HCT116 (cell line): Measurements from ENCODE around the gene CYP4F11. TPM values are rescaled to one million over a fixed set of nuclear protein-coding genes. Genes with fewer than 3 reads are reported as not detected.
"Not testable (repeated sequence)": the region's sequence is repeated elsewhere in the genome, so short reads cannot be mapped to it uniquely, and the experiment has no call there.

ENCODE experiments used
- ATAC-seq: fragments of 200-7000 bp; cut with Tn5 transposase; 2 replicates; pipeline ENCODE4 v1.9.1; 2020; ENCODE audit warnings: mild to moderate bottlenecking, moderate library complexity
- BruUV-seq: library from RNA; stranded (reverse); fragments of 400-500 nt; replicated peaks from 2 replicates; lab custom pipeline; 2021; lab: Mats Ljungman, UMichigan
- CTCF ChIA-PET: fragments of 300-600 bp; sonication (Branson Sonifier 250); formaldehyde crosslinking; loops from one replicate; lab custom pipeline; 2021; ENCODE audit warnings: antibody characterized with exemption; lab: Charles Lee
- POLR2A ChIA-PET: fragments of 300-600, 350-600 bp; sonication (Branson Sonifier 250); formaldehyde crosslinking; loops from one replicate; lab custom pipeline; 2021; ENCODE audit warnings: antibody characterized with exemption; lab: Charles Lee
- RAD21 ChIA-PET, 2 experiments: fragments of 300-600 bp; sonication (Branson Sonifier 250); formaldehyde crosslinking; loops; one replicate each; lab custom pipeline; 2023; ENCODE audit warnings: low total read pairs in 2 of 2; ENCODE audit not compliant: uncharacterized antibody in 2 of 2, unreplicated experiment in 2 of 2, low non-redundant PET in 1 of 2; lab: Charles Lee
- DNase-seq: peaks from one replicate; pipeline ENCODE4 v3.0.0-alpha.2; 2010; ENCODE audit warnings: low read depth, low spot score
- H2AFZ ChIP-seq: fragments of 200-600 bp; shearing (Covaris generic), sonication (generic); 2 replicates; pipeline ENCODE4 v1.6.1; 2017; ENCODE audit warnings: low read depth, mixed run types, mixed read lengths, antibody characterized with exemption, low read length; ENCODE audit not compliant: poor library complexity, severe bottlenecking
- H3K27ac ChIP-seq: 2 replicates; pipeline ENCODE4 v1.5.1; 2012; ENCODE audit warnings: low read depth, low read length
- H3K27me3 ChIP-seq: fragments of 200-600 bp; sonication (generic); 2 replicates; pipeline ENCODE4 v1.6.1; 2016; ENCODE audit warnings: mixed run types, low read length, mixed read lengths; ENCODE audit not compliant: insufficient read depth
- H3K36me3 ChIP-seq, 2 experiments: fragments of 200-500 bp in 1 of 2; fragments of 200-600 bp in 1 of 2; sonication (Bioruptor generic) in 1 of 2; sonication (generic) in 1 of 2; 2 replicates each; pipeline versions ENCODE4 v1.5.1 to v1.6.1; 2014 to 2016; ENCODE audit warnings: low read length in 2 of 2, inconsistent platforms in 1 of 2, mixed read lengths in 1 of 2, mixed run types in 1 of 2; ENCODE audit not compliant: insufficient read depth in 2 of 2, control insufficient read depth in 1 of 2
- H3K4me1 ChIP-seq, 2 experiments: fragments of 200-600 bp in 1 of 2; sonication (generic) in 1 of 2; 2 replicates each; pipeline versions ENCODE4 v1.5.1 to v1.6.1; 2012 to 2017; ENCODE audit warnings: low read length in 2 of 2, inconsistent platforms in 1 of 2, mild to moderate bottlenecking in 1 of 2, mixed read lengths in 1 of 2, mixed run types in 1 of 2, moderate library complexity in 1 of 2; ENCODE audit not compliant: insufficient read depth in 2 of 2, control insufficient read depth in 1 of 2
- H3K4me2 ChIP-seq: fragments of 200-600 bp; sonication (generic); 2 replicates; pipeline ENCODE4 v1.6.1; 2017; ENCODE audit warnings: mixed run types, low read length, mixed read lengths
- H3K4me3 ChIP-seq, 2 experiments: fragments of 200-600 bp in 1 of 2; sonication (generic) in 1 of 2; replicated peaks in 1 of 2; 2 replicates each; pipeline ENCODE4 v1.5.1; 2011 to 2016; ENCODE audit warnings: low read length in 2 of 2, control low read depth in 1 of 2, low read depth in 1 of 2, mild to moderate bottlenecking in 1 of 2, mixed read lengths in 1 of 2, mixed run types in 1 of 2
- H3K79me2 ChIP-seq: fragments of 200-600 bp; sonication (generic); 2 replicates; pipeline ENCODE4 v1.6.1; 2017; ENCODE audit warnings: mild to moderate bottlenecking, mixed run types, low read length, moderate library complexity, mixed read lengths; ENCODE audit not compliant: insufficient read depth
- H3K9ac ChIP-seq: fragments of 200-600 bp; sonication (generic); 2 replicates; pipeline ENCODE4 v1.6.1; 2016; ENCODE audit warnings: low read length, mixed read lengths
- H3K9me2 ChIP-seq: fragments of 200-600 bp; sonication (generic), shearing (Covaris generic); 2 replicates; pipeline ENCODE4 v1.6.1; 2017; ENCODE audit warnings: mixed run types, mild to moderate bottlenecking, moderate library complexity; ENCODE audit not compliant: insufficient read depth
- H3K9me3 ChIP-seq, 2 experiments: fragments of 200-500 bp in 1 of 2; fragments of 200-600 bp in 1 of 2; sonication (Bioruptor generic) in 1 of 2; sonication (generic) in 1 of 2; 2 replicates each; pipeline ENCODE4 v1.6.1; 2014 to 2017; ENCODE audit warnings: low read length in 2 of 2, mixed read lengths in 2 of 2, inconsistent platforms in 1 of 2, low read depth in 1 of 2, mild to moderate bottlenecking in 1 of 2, mixed run types in 1 of 2, moderate library complexity in 1 of 2; ENCODE audit not compliant: control insufficient read depth in 1 of 2, insufficient read depth in 1 of 2
- H4K20me1 ChIP-seq: fragments of 200-600 bp; sonication (generic), shearing (Covaris generic); 2 replicates; pipeline ENCODE4 v1.6.1; 2017; ENCODE audit warnings: mixed run types, mild to moderate bottlenecking, moderate library complexity; ENCODE audit not compliant: insufficient read depth
- CBX3 ChIP-seq: IDR thresholded peaks from 2 replicates; pipeline ENCODE4 v1.6.1; 2012; ENCODE audit warnings: low read depth
- CEBPB ChIP-seq: IDR thresholded peaks from 2 replicates; pipeline ENCODE4 v1.6.1; 2012; ENCODE audit warnings: low read depth
- EZH2phosphoT487 ChIP-seq: fragments of 200-600 bp; IDR thresholded peaks from 2 replicates; pipeline ENCODE4 v1.6.1; 2018; ENCODE audit warnings: antibody characterized with exemption, borderline replicate concordance
- FOSL1 ChIP-seq: IDR thresholded peaks from 2 replicates; pipeline ENCODE4 v1.6.1; 2012; ENCODE audit warnings: low read depth
- JUND ChIP-seq: IDR thresholded peaks from 2 replicates; pipeline ENCODE4 v1.6.1; 2012
- POLR2A ChIP-seq: IDR thresholded peaks from 2 replicates; pipeline ENCODE4 v1.7.0; 2011; ENCODE audit warnings: borderline replicate concordance; ENCODE audit not compliant: insufficient read depth, insufficient read length; ENCODE audit errors: extremely low read depth
- SP1 ChIP-seq: IDR thresholded peaks from 2 replicates; pipeline ENCODE4 v1.6.1; 2012; ENCODE audit warnings: low read depth
- ZNF274 ChIP-seq: fragments of 200-500 bp; sonication (Bioruptor generic); IDR thresholded peaks from 2 replicates; pipeline ENCODE4 v1.6.1; 2014; ENCODE audit warnings: mild to moderate bottlenecking, low read depth, low read length, inconsistent platforms
- intact Hi-C: fragments of 100-400 bp; cut with micrococcal nuclease; formaldehyde crosslinking; loops from 2 replicates; pipeline ENCODE4 v1.10.0; 2022
- total RNA-seq: library from RNA; stranded (reverse); gene quantifications from one replicate; pipeline ENCODE4 v1.2.1, GENCODE V29; 2021; ENCODE audit not compliant: unreplicated experiment
- TF ChIP-seq, protein P1 (sequence below), 3 experiments: fragments of 200-600 bp in 1 of 3; sonication (generic) in 1 of 3; IDR thresholded peaks in 2 of 3; conservative IDR thresholded peaks in 1 of 3; 2 replicates each; pipeline ENCODE4 v1.5.1; 2012 to 2017; ENCODE audit warnings: low read depth in 2 of 3, low read length in 2 of 3, antibody characterized with exemption in 1 of 3, borderline replicate concordance in 1 of 3, control low read depth in 1 of 3, mild to moderate bottlenecking in 1 of 3, mixed read lengths in 1 of 3, mixed run types in 1 of 3, moderate library complexity in 1 of 3; ENCODE audit not compliant: insufficient read depth in 1 of 3
- TF ChIP-seq, protein P2 (sequence below): IDR thresholded peaks from 2 replicates; pipeline ENCODE4 v1.6.1; 2012

The CYP4F11 gene
- total RNA-seq, 1 experiment from 2014 or later = 17.9 TPM

GRCh38 chr19:15874821-15875474, 59.4 kb downstream of the CYP4F11 start:
- Histone ChIP-seq H3K9ac (no peak overlapping the region), H2AFZ (peak overlapping the region; percentile 75), H3K36me3 (no peaks in the 10 kb centered on the region), H3K9me3 (no peaks in the 10 kb centered on the region), H3K4me3 (no peak overlapping the region), H3K27ac (no peak overlapping the region), H3K4me1 (peaks cover 17 to 39% of the 10 kb centered on the region in 2 experiments), H3K79me2 (no peaks in the 10 kb centered on the region), H4K20me1 (no peaks in the 10 kb centered on the region), H3K4me2 (no peak overlapping the region), H3K9me2 (no peaks in the 10 kb centered on the region), H3K27me3 (no peaks in the 10 kb centered on the region)
- no TSS peak for BruUV-seq
- DNase-seq (no peak), ATAC-seq (no peak)
- ChIA-PET POLR2A (no interaction called here), CTCF (no interaction called here), RAD21 (no interaction called here)
- intact Hi-C loops = no loop called here
- TF ChIP-seq EZH2phosphoT487 (no peak), POLR2A (no peak), ZNF274 (no peak)
- TF ChIP-seq, protein P1, sequence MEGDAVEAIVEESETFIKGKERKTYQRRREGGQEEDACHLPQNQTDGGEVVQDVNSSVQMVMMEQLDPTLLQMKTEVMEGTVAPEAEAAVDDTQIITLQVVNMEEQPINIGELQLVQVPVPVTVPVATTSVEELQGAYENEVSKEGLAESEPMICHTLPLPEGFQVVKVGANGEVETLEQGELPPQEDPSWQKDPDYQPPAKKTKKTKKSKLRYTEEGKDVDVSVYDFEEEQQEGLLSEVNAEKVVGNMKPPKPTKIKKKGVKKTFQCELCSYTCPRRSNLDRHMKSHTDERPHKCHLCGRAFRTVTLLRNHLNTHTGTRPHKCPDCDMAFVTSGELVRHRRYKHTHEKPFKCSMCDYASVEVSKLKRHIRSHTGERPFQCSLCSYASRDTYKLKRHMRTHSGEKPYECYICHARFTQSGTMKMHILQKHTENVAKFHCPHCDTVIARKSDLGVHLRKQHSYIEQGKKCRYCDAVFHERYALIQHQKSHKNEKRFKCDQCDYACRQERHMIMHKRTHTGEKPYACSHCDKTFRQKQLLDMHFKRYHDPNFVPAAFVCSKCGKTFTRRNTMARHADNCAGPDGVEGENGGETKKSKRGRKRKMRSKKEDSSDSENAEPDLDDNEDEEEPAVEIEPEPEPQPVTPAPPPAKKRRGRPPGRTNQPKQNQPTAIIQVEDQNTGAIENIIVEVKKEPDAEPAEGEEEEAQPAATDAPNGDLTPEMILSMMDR (IDR thresholded peaks at IDR 0.05 in 2 of 3, conservative IDR thresholded peaks at IDR 0.05 in 1 of 3; ENCODE audit: borderline replicate concordance in 1 of 3, insufficient read depth in 1 of 3, low read depth in 2 of 3, low read length in 2 of 3) = no peak

DNA sequence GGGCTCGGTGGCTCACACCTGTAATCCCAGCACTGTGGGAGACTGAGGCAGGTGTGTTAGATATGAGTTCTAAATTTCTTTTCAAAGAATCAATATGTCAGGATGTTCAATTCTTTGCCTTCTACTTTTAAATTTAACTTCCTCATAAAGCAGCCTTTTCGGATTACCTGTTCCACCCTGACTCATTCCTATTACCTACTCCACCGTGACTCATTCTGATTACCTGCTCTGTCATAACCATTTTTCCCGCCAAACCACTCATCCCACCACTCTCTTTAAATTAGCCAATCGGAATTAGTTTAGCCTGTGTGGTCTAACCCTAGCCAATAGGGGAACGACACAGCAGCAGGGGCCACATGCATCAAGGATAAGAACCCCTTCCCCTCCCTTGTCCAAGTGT, 60.6 kb downstream of the CYP4F11 start:
- BruUV-seq, H3K9me2 ChIP-seq, H3K27me3 ChIP-seq, RAD21 ChIA-PET, H3K79me2 ChIP-seq, H3K4me3 ChIP-seq, H3K9me3 ChIP-seq: not testable (repeated sequence)
- DNase-seq = peak; percentile 78
- peak; percentile 74 for TF ChIP-seq SP1
- TF ChIP-seq, protein P2, sequence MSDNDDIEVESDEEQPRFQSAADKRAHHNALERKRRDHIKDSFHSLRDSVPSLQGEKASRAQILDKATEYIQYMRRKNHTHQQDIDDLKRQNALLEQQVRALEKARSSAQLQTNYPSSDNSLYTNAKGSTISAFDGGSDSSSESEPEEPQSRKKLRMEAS = peak; percentile 61; the same call in 1 of the 2 replicates
- TF ChIP-seq CBX3 = peak; percentile 63; the same call in 1 of the 2 replicates
- TF ChIP-seq JUND = peak; percentile 79
- peak; percentile 83 for TF ChIP-seq FOSL1
- TF ChIP-seq CEBPB = peak; percentile 68
- TF ChIP-seq, all 23 proteins: peak for 6; not testable (repeated sequence) for 17
- peak overlapping the region; percentile 54 for H3K4me2 ChIP-seq
- POLR2A ChIA-PET, H3K36me3 ChIP-seq, intact Hi-C loops, CTCF ChIA-PET, H4K20me1 ChIP-seq: not testable (repeated sequence)
- peaks cover 22 to 51% of the 10 kb centered on the region in 2 experiments for H3K4me1 ChIP-seq
- H3K27ac ChIP-seq = peak overlapping the region; percentile 71; the same call in 1 of the 2 replicates
- H2AFZ ChIP-seq = peak overlapping the region; percentile 75
- H3K9ac ChIP-seq = peak overlapping the region; percentile 57
- ATAC-seq = 0 out of 2 replicates have a peak, but pooled peaks have one; percentile 15
